Measurements from ENCODE around the gene NEK10. TPM values are rescaled to one million over a fixed set of nuclear protein-coding genes. Genes with fewer than 3 reads are reported as not detected.

NEK10 gene
- total RNA-seq, 1 experiment from 2014 or later, result 1.7 TPM

- no peak overlapping the region for H2AFZ ChIP-seq (ENCODE audit: low read length)
- H3K27me3 ChIP-seq (ENCODE audit: low read length), result no peaks in the 10 kb centered on the region
- peak; percentile 11; the same call in 1 of the 2 replicates for ATAC-seq
- no peak for TF ChIP-seq EZH2phosphoT487 (IDR thresholded peaks at IDR 0.05; ENCODE audit: borderline replicate concordance, low read length)
- TF ChIP-seq EZH2 (IDR thresholded peaks at IDR 0.05; ENCODE audit: low read length, unreplicated experiment), result no peak
- no peak for TF ChIP-seq CTCF (conservative IDR thresholded peaks at IDR 0.05; ENCODE audit: low read depth, low read length)
- CTCF ChIA-PET, result interaction anchor here (0.6 kb wide), 1 partner anchor 12 kb away, joined by 5 read pairs; no protein-coding TSS in a partner anchor
- H3K36me3 ChIP-seq (ENCODE audit: low read depth, low read length), result no peaks in the 10 kb centered on the region
- no peak overlapping the region for H3K4me2 ChIP-seq (ENCODE audit: low read length)
- H4K20me1 ChIP-seq (ENCODE audit: low read length), result no peaks in the 10 kb centered on the region
- POLR2A ChIA-PET (ENCODE audit: unreplicated experiment), result no interaction called here
- H3K9me3 ChIP-seq (ENCODE audit: low read length), result no peaks in the 10 kb centered on the region
- no peaks in the 10 kb centered on the region for H3F3A ChIP-seq (ENCODE audit: low read length, unreplicated experiment)
- H3K4me1 ChIP-seq (ENCODE audit: insufficient read depth, low read length), result peaks cover 21% of the 10 kb centered on the region
- intact Hi-C loops (cut with micrococcal nuclease), result no loop called here
- no peak overlapping the region for H3K9ac ChIP-seq (ENCODE audit: low read length)
- H3K79me2 ChIP-seq (ENCODE audit: low read length), result no peaks in the 10 kb centered on the region
- H3K27ac ChIP-seq (ENCODE audit: low read length), result no peak overlapping the region
- BruUV-seq (replicated peaks), result no TSS peak
- no peak overlapping the region for H3K4me3 ChIP-seq (ENCODE audit: low read length)
- H3K9me2 ChIP-seq (replicated peaks; ENCODE audit: low read length), result no peaks in the 10 kb centered on the region
- DNase-seq, result peak; percentile 27
Measured at GRCh38 chr3:27324686-27325085, 44.5 kb downstream of the NEK10 start.

GRCh38 chr3:27323087-27323570, 46.1 kb downstream of the NEK10 start:
- ATAC-seq, result no peak
- Histone ChIP-seq H3K36me3 (ENCODE audit: low read depth, low read length) (no peaks in the 10 kb centered on the region), H3K27me3 (ENCODE audit: low read length) (no peaks in the 10 kb centered on the region), H3K9me3 (ENCODE audit: low read length) (no peaks in the 10 kb centered on the region), H3K4me3 (ENCODE audit: low read length) (no peak overlapping the region), H3F3A (ENCODE audit: low read length, unreplicated experiment) (no peaks in the 10 kb centered on the region), H3K9me2 (replicated peaks; ENCODE audit: low read length) (no peaks in the 10 kb centered on the region), H3K27ac (ENCODE audit: low read length) (no peak overlapping the region), H4K20me1 (ENCODE audit: low read length) (no peaks in the 10 kb centered on the region), H3K79me2 (ENCODE audit: low read length) (no peaks in the 10 kb centered on the region), H3K4me2 (ENCODE audit: low read length) (no peak overlapping the region), H3K9ac (ENCODE audit: low read length) (no peak overlapping the region), H2AFZ (ENCODE audit: low read length) (no peak overlapping the region), H3K4me1 (ENCODE audit: insufficient read depth, low read length) (peaks cover 21% of the 10 kb centered on the region)
- intact Hi-C loops (cut with micrococcal nuclease), result no loop called here
- CTCF ChIA-PET, result no interaction called here
- BruUV-seq (replicated peaks), result no TSS peak
- POLR2A ChIA-PET (ENCODE audit: unreplicated experiment), result no interaction called here
- TF ChIP-seq EZH2phosphoT487 (IDR thresholded peaks at IDR 0.05; ENCODE audit: borderline replicate concordance, low read length) (no peak), CTCF (conservative IDR thresholded peaks at IDR 0.05; ENCODE audit: low read depth, low read length) (no peak), EZH2 (IDR thresholded peaks at IDR 0.05; ENCODE audit: low read length, unreplicated experiment) (no peak)
- no peak for DNase-seq

- H3K79me2 ChIP-seq (ENCODE audit: low read length), result no peaks in the 10 kb centered on the region
- intact Hi-C loops (cut with micrococcal nuclease), result no loop called here
- POLR2A ChIA-PET (ENCODE audit: unreplicated experiment), result no interaction called here
- H2AFZ ChIP-seq (ENCODE audit: low read length), result no peak overlapping the region
- TF ChIP-seq CTCF (conservative IDR thresholded peaks at IDR 0.05; ENCODE audit: low read depth, low read length) (no peak), EZH2 (IDR thresholded peaks at IDR 0.05; ENCODE audit: low read length, unreplicated experiment) (no peak), EZH2phosphoT487 (IDR thresholded peaks at IDR 0.05; ENCODE audit: borderline replicate concordance, low read length) (no peak)
- H3K27me3 ChIP-seq (ENCODE audit: low read length), result no peaks in the 10 kb centered on the region
- no peaks in the 10 kb centered on the region for H4K20me1 ChIP-seq (ENCODE audit: low read length)
- H3F3A ChIP-seq (ENCODE audit: low read length, unreplicated experiment), result no peaks in the 10 kb centered on the region
- no peak overlapping the region for H3K27ac ChIP-seq (ENCODE audit: low read length)
- no peaks in the 10 kb centered on the region for H3K9me2 ChIP-seq (replicated peaks; ENCODE audit: low read length)
- H3K4me1 ChIP-seq (ENCODE audit: insufficient read depth, low read length), result peaks cover 21% of the 10 kb centered on the region
- H3K4me2 ChIP-seq (ENCODE audit: low read length), result no peak overlapping the region
- no peak overlapping the region for H3K4me3 ChIP-seq (ENCODE audit: low read length)
- CTCF ChIA-PET, result no interaction called here
- H3K9ac ChIP-seq (ENCODE audit: low read length), result no peak overlapping the region
- H3K9me3 ChIP-seq (ENCODE audit: low read length), result no peaks in the 10 kb centered on the region
- DNase-seq, result no peak
- no peak for ATAC-seq
- BruUV-seq (replicated peaks), result no TSS peak
- H3K36me3 ChIP-seq (ENCODE audit: low read depth, low read length), result no peaks in the 10 kb centered on the region
Measured at GRCh38 chr3:27322634-27323033, 46.5 kb downstream of the NEK10 start.

Data from PC-3 (cell line).